Left lung (tissue), 10 donors: Measurements from ENCODE around the gene NANOS3. TPM values are rescaled to one million over a fixed set of nuclear protein-coding genes. Genes with fewer than 3 reads are reported as not detected.
A peak's percentile ranks its signal among the peaks of the same experiment; 100 is the strongest.

Source experiments
- ATAC-seq: fragments of 200-7000 bp; cut with Tn5 transposase; one replicate; pipeline ENCODE4 v1.9.1; 2020; ENCODE audit warnings: moderate library complexity
- DNase-seq, 4 donors: peaks; one replicate each; pipeline ENCODE4 v3.0.0-alpha.2; 2013 to 2020
- H3K27ac ChIP-seq, 2 donors: fragments of 200-600 bp; sonication (generic) in 1 of 2; one replicate each; pipeline versions ENCODE4 v1.5.0 to v1.8.0; 2020 to 2021
- H3K27me3 ChIP-seq, 2 donors: fragments of 200-600 bp; sonication (generic) in 1 of 2; one replicate each; pipeline versions ENCODE4 v1.5.0 to v1.8.0; 2020 to 2021
- H3K36me3 ChIP-seq, 2 donors: fragments of 200-600 bp; sonication (generic) in 1 of 2; one replicate each; pipeline versions ENCODE4 v1.5.0 to v1.8.0; 2020 to 2021
- H3K4me1 ChIP-seq, 2 donors: fragments of 200-600 bp; one replicate each; pipeline ENCODE4 v1.8.0; 2021
- H3K4me3 ChIP-seq, 2 donors: fragments of 200-600 bp; sonication (generic) in 1 of 2; one replicate each; pipeline versions ENCODE4 v1.5.0 to v1.8.0; 2020 to 2021; ENCODE audit warnings: mild to moderate bottlenecking in 1 of 2
- H3K9me3 ChIP-seq, 2 donors: fragments of 200-600 bp; sonication (generic) in 1 of 2; one replicate each; pipeline versions ENCODE4 v1.5.0 to v1.8.0; 2020 to 2021
- CTCF ChIP-seq, 2 donors: fragments of 200-600 bp; sonication (generic) in 1 of 2; IDR thresholded peaks; one replicate each; pipeline versions ENCODE4 v1.5.0 to v1.8.0; 2021; ENCODE audit warnings: antibody characterized with exemption in 2 of 2
- intact Hi-C, 2 donors: fragments of 100-400 bp; cut with DNase I; formaldehyde crosslinking; loops; one replicate each; pipeline versions ENCODE4 v1.11.2 to v1.14.2; 2022
- polyA plus RNA-seq, 6 donors: library from polyadenylated mRNA; unstranded; fragments of 120-200 nt; gene quantifications; one replicate each; pipeline ENCODE4 v1.2.1, GENCODE V29; 2013; ENCODE audit not compliant: insufficient read length in 6 of 6
- total RNA-seq, 2 donors: library from RNA; stranded (reverse); fragmentation: NEBNext Ultra II Directional; extraction: Animal tissue kit (Norgen Biotek cat#: 25700); gene quantifications; one replicate each; pipeline ENCODE4 v1.2.1, GENCODE V29; 2021
- donor health status: DM: no; HTN: yes; CAD: no.
- donor health status: DM: no; HTN: no; CAD: no.

NANOS3 gene
- total and polyA plus RNA-seq, 8 donors = 0.89 to 3.1 (median 1.8) TPM

- no peaks in the 10 kb centered on the region for H3K27me3 ChIP-seq
- no peak for TF ChIP-seq CTCF (IDR thresholded peaks at IDR 0.05)
- no peak overlapping the region for H3K4me3 ChIP-seq
- no peaks in the 10 kb centered on the region for H3K9me3 ChIP-seq
- intact Hi-C loops = no loop called here
- H3K36me3 ChIP-seq = no peaks in the 10 kb centered on the region
- DNase-seq (no peak), ATAC-seq (no peak)
- H3K4me1 ChIP-seq = peaks cover 8 to 28% of the 10 kb centered on the region in 2 donors
- H3K27ac ChIP-seq = no peak overlapping the region
Measured at GRCh38 chr19:13856497-13856896, 20.4 kb upstream of the NANOS3 start.

- Histone ChIP-seq H3K36me3 (no peaks in the 10 kb centered on the region), H3K4me1 (peaks cover 10 to 38% of the 10 kb centered on the region in 2 donors), H3K27me3 (peaks cover 0 to 11% of the 10 kb centered on the region in 2 donors), H3K9me3 (no peaks in the 10 kb centered on the region), H3K27ac (no peak overlapping the region), H3K4me3 (no peak overlapping the region)
- ATAC-seq (no peak), DNase-seq (no peak)
- intact Hi-C loops = no loop called here
- no peak for TF ChIP-seq CTCF (IDR thresholded peaks at IDR 0.05)
Measured at GRCh38 chr19:13859361-13859880, 17.5 kb upstream of the NANOS3 start.

GRCh38 chr19:13860679-13861391 is 16.1 kb upstream of the NANOS3 start:
- intact Hi-C loops = loop anchor here (5.0 to 10.0 kb wide), 3 partner anchors 79 to 266 kb away; partner anchors contain the start of gene C19orf53 (in 1 of the 2)
- Histone ChIP-seq H3K36me3 (no peaks in the 10 kb centered on the region), H3K9me3 (no peaks in the 10 kb centered on the region), H3K4me1 (peaks cover 10 to 49% of the 10 kb centered on the region in 2 donors), H3K27ac (peak overlapping the region; percentile 88 to 95), H3K4me3 (peak overlapping the region in 1 of 2 donors; percentile 46), H3K27me3 (peaks cover 0 to 24% of the 10 kb centered on the region in 2 donors)
- DNase-seq (no peak), ATAC-seq (no peak)
- TF ChIP-seq CTCF (IDR thresholded peaks at IDR 0.05) = no peak

GRCh38 chr19:13861392-13861713 is 15.6 kb upstream of the NANOS3 start:
- H3K9me3 ChIP-seq = no peaks in the 10 kb centered on the region
- no peaks in the 10 kb centered on the region for H3K36me3 ChIP-seq
- peak overlapping the region; percentile 88 to 95 for H3K27ac ChIP-seq
- peak overlapping the region; percentile 16 to 46 for H3K4me3 ChIP-seq
- DNase-seq (no peak), ATAC-seq (peak; percentile 0)
- peaks cover 0 to 29% of the 10 kb centered on the region in 2 donors for H3K27me3 ChIP-seq
- intact Hi-C loops = loop anchor here (5.0 to 10.0 kb wide), 3 partner anchors 79 to 267 kb away; partner anchors contain the start of gene C19orf53 (in 1 of the 2)
- TF ChIP-seq CTCF (IDR thresholded peaks at IDR 0.05) = no peak
- H3K4me1 ChIP-seq = peaks cover 14 to 55% of the 10 kb centered on the region in 2 donors
